Mesenchymal stem cell (in vitro differentiated cells and primary cell): ENCODE results near the gene CASS4.

ENCODE experiments used
- DNase-seq: peaks from one replicate; pipeline ENCODE4 v3.0.0-alpha.2; 2013
- H2AFZ ChIP-seq: one replicate; pipeline ENCODE4 v1.6.1; 2013; ENCODE audit warnings: low read depth, mild to moderate bottlenecking, control low read depth, inconsistent platforms, low read length, moderate library complexity
- H2AK5ac ChIP-seq: 2 replicates; pipeline ENCODE4 v1.6.1; 2013; ENCODE audit warnings: low read length, moderate library complexity, mild to moderate bottlenecking, inconsistent platforms; ENCODE audit not compliant: severe bottlenecking
- H2BK120ac ChIP-seq: one replicate; pipeline ENCODE4 v1.6.1; 2013; ENCODE audit warnings: low read depth, mild to moderate bottlenecking, inconsistent platforms, low read length, moderate library complexity
- H2BK12ac ChIP-seq, 2 experiments: one replicate each; pipeline ENCODE4 v1.6.1; 2013; ENCODE audit warnings: inconsistent platforms in 2 of 2, low read length in 2 of 2, mild to moderate bottlenecking in 2 of 2, moderate library complexity in 2 of 2, control low read depth in 1 of 2
- H2BK15ac ChIP-seq: one replicate; pipeline ENCODE4 v1.6.1; 2013; ENCODE audit warnings: mild to moderate bottlenecking, low read depth, inconsistent platforms; ENCODE audit not compliant: poor library complexity, severe bottlenecking
- H2BK5ac ChIP-seq: 2 replicates; pipeline ENCODE4 v1.6.1; 2013; ENCODE audit warnings: low read depth, mild to moderate bottlenecking, low read length, control low read depth, inconsistent platforms; ENCODE audit not compliant: poor library complexity, severe bottlenecking
- H3K14ac ChIP-seq, 2 experiments: one replicate each; pipeline ENCODE4 v1.6.1; 2013; ENCODE audit warnings: inconsistent platforms in 2 of 2, low read length in 2 of 2, control low read depth in 1 of 2, mild to moderate bottlenecking in 1 of 2, moderate library complexity in 1 of 2
- H3K18ac ChIP-seq, 2 experiments: one replicate each; pipeline ENCODE4 v1.6.1; 2013; ENCODE audit warnings: inconsistent platforms in 2 of 2, low read length in 2 of 2, control low read depth in 1 of 2, low read depth in 1 of 2, mild to moderate bottlenecking in 1 of 2
- H3K23ac ChIP-seq, 2 experiments: one replicate each; pipeline ENCODE4 v1.6.1; 2013; ENCODE audit warnings: inconsistent platforms in 2 of 2, low read length in 2 of 2, mild to moderate bottlenecking in 2 of 2, moderate library complexity in 2 of 2, control low read depth in 1 of 2
- H3K27ac ChIP-seq: 2 replicates; pipeline ENCODE4 v1.5.1; 2013; ENCODE audit warnings: mild to moderate bottlenecking, moderate library complexity, low read length, control low read depth, inconsistent platforms; ENCODE audit not compliant: poor library complexity, severe bottlenecking
- H3K27me3 ChIP-seq, 2 experiments: 2 replicates each; pipeline versions ENCODE4 v1.6.1 to v1.7.0; 2013; ENCODE audit warnings: low read length in 2 of 2, mild to moderate bottlenecking in 2 of 2, moderate library complexity in 2 of 2, control low read depth in 1 of 2, inconsistent platforms in 1 of 2; ENCODE audit not compliant: control insufficient read depth in 1 of 2, insufficient read depth in 1 of 2
- H3K36me3 ChIP-seq, 2 experiments: 2 replicates each; pipeline versions ENCODE4 v1.6.1 to v1.7.0; 2013; ENCODE audit warnings: low read length in 2 of 2, control low read depth in 1 of 2, inconsistent platforms in 1 of 2, low read depth in 1 of 2, mild to moderate bottlenecking in 1 of 2; ENCODE audit not compliant: insufficient read depth in 2 of 2, control insufficient read depth in 1 of 2
- H3K4ac ChIP-seq, 2 experiments: one replicate each; pipeline ENCODE4 v1.6.1; 2013; ENCODE audit warnings: inconsistent platforms in 2 of 2, low read length in 2 of 2, mild to moderate bottlenecking in 2 of 2, moderate library complexity in 2 of 2, control low read depth in 1 of 2, low read depth in 1 of 2
- H3K4me1 ChIP-seq: 2 replicates; pipeline ENCODE4 v1.6.1; 2013; ENCODE audit warnings: low read depth, low read length, control low read depth; ENCODE audit not compliant: control insufficient read depth, insufficient read depth
- H3K4me2 ChIP-seq: 2 replicates; pipeline ENCODE4 v1.6.1; 2013; ENCODE audit warnings: low read length, mild to moderate bottlenecking, inconsistent platforms; ENCODE audit not compliant: poor library complexity, severe bottlenecking
- H3K4me3 ChIP-seq, 2 experiments: 2 replicates each; pipeline versions ENCODE4 v1.5.1 to v1.7.0; 2013; ENCODE audit warnings: low read length in 2 of 2, mild to moderate bottlenecking in 2 of 2, control low read depth in 1 of 2, low read depth in 1 of 2; ENCODE audit not compliant: insufficient read depth in 1 of 2
- H3K79me1 ChIP-seq: replicated peaks from 2 replicates; pipeline ENCODE4 v1.6.1; 2013; ENCODE audit warnings: mild to moderate bottlenecking, control low read depth, low read length, inconsistent platforms; ENCODE audit not compliant: poor library complexity, severe bottlenecking
- H3K9ac ChIP-seq: 2 replicates; pipeline ENCODE4 v1.7.0; 2013; ENCODE audit warnings: mild to moderate bottlenecking, low read length, moderate library complexity
- H3K9me3 ChIP-seq: 2 replicates; pipeline ENCODE4 v1.7.0; 2013; ENCODE audit warnings: mild to moderate bottlenecking, low read length; ENCODE audit not compliant: control insufficient read depth
- H4K8ac ChIP-seq: one replicate; pipeline ENCODE4 v1.6.1; 2013; ENCODE audit warnings: inconsistent platforms, mild to moderate bottlenecking, low read length, moderate library complexity
- H4K91ac ChIP-seq: one replicate; pipeline ENCODE4 v1.6.1; 2013; ENCODE audit warnings: mild to moderate bottlenecking, low read length, inconsistent platforms
- WGBS: methylation state at CpG from one replicate; pipeline ENCODE4 v1.1.7; 2013; ENCODE audit warnings: mixed read lengths; 5-methylcytosine and 5-hydroxymethylcytosine counted together

CASS4 gene

GRCh38 chr20:56391037-56391436, 21.0 kb upstream of the CASS4 start:
- Histone ChIP-seq H4K8ac (no peak overlapping the region), H3K18ac (no peak overlapping the region), H2BK12ac (no peak overlapping the region), H3K27ac (no peak overlapping the region), H3K4me1 (peaks cover 3% of the 10 kb centered on the region), H2AFZ (no peak overlapping the region), H3K4ac (no peak overlapping the region), H3K4me2 (peak overlapping the region; percentile 84), H2BK15ac (no peak overlapping the region), H3K27me3 (no peaks in the 10 kb centered on the region), H4K91ac (no peak overlapping the region), H3K9me3 (no peaks in the 10 kb centered on the region), H2AK5ac (no peak overlapping the region), H2BK5ac (no peak overlapping the region), H3K79me1 (peaks cover 26% of the 10 kb centered on the region), H3K23ac (no peak overlapping the region), H2BK120ac (no peak overlapping the region), H3K4me3 (peak overlapping the region in 1 of 2 experiments; percentile 96), H3K9ac (peak overlapping the region; percentile 97), H3K36me3 (peaks cover 16 to 31% of the 10 kb centered on the region in 2 experiments), H3K14ac (no peak overlapping the region)
- DNase-seq = no peak
- WGBS = 21% methylated on average over 10 of the region's 10 CpGs

- WGBS = 1% methylated on average over 29 of the region's 29 CpGs
- no peak overlapping the region for H2AK5ac ChIP-seq
- H3K9me3 ChIP-seq = no peaks in the 10 kb centered on the region
- no peak overlapping the region for H2BK120ac ChIP-seq
- H3K23ac ChIP-seq = no peak overlapping the region
- no peak overlapping the region for H3K18ac ChIP-seq
- no peaks in the 10 kb centered on the region for H3K27me3 ChIP-seq
- no peak overlapping the region for H2BK12ac ChIP-seq
- peaks cover 3% of the 10 kb centered on the region for H3K4me1 ChIP-seq
- no peak overlapping the region for H3K4ac ChIP-seq
- H3K79me1 ChIP-seq = peaks cover 23% of the 10 kb centered on the region
- H3K4me2 ChIP-seq = peak overlapping the region; percentile 84
- peak overlapping the region; percentile 5 for H4K91ac ChIP-seq
- no peak overlapping the region for H4K8ac ChIP-seq
- H3K9ac ChIP-seq = peak overlapping the region; percentile 97
- no peak overlapping the region for H2BK5ac ChIP-seq
- peak overlapping the region; percentile 15 for H3K27ac ChIP-seq
- H2AFZ ChIP-seq = peak overlapping the region; percentile 39
- H3K36me3 ChIP-seq = peaks cover 13 to 32% of the 10 kb centered on the region in 2 experiments
- DNase-seq = peak; percentile 42
- no peak overlapping the region for H2BK15ac ChIP-seq
- no peak overlapping the region for H3K14ac ChIP-seq
- peak overlapping the region; percentile 69 to 96 for H3K4me3 ChIP-seq
Observed at GRCh38 chr20:56391596-56392131, 20.4 kb upstream of the CASS4 start.

DNA sequence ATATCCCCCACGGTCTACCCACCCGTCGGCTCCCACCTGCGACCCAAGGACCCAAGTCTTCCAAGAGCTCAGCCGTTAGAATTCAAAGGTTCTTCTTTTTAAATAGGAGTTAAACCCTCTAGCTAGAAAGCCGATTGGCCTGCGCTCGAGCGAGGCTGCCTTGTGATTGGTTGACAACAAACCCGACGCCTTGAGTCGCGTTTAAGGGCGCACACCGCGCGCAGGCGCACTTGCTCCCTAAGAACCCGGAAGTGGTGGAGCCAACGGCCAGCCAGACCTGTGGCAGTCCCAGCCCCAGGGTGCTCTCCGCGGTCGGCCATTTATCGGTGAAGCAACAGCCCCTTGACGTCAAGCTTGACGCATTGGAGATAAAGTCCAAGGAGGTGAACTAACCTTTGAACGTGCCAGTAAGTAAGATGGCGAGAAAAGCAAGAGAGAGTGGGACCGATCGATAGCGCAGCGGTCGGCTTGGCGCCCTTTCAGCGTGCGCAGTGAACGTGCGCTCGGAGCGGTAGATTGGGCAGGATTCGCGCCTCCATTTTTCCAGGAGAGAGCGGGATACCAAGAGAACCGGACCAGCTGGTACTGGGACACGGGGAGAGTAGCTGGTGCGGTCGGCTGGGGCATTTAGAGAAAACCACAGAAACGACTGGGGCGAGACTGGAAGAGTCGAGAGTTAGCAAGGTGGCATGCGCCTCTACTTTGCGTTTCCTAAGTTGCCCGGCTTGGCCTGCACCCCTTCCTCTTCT, 19.8 kb upstream of the CASS4 start, which contains the start of the genes AURKA and CSTF1:
Gene AURKA, minus strand, starts transcription at position 84 of the 749 bp plus-strand sequence. CDS start 4,018 bp downstream, outside the sequence.
Gene CSTF1, plus strand, starts transcription at position 514 of the 749 bp plus-strand sequence. CDS start 2,908 bp downstream, outside the sequence.
- Histone ChIP-seq H4K91ac (peak within 1 kb of the TSS; percentile 5), H2BK120ac (no peak within 1 kb of the TSS), H3K14ac (peak within 1 kb of the TSS in 1 of 2 experiments; percentile 79), H2BK5ac (peak within 1 kb of the TSS; percentile 46), H2AK5ac (no peak within 1 kb of the TSS), H2AFZ (peak within 1 kb of the TSS; percentile 39), H4K8ac (peak within 1 kb of the TSS; percentile 74), H2BK12ac (no peak within 1 kb of the TSS), H3K79me1 (peaks cover 27% of the 10 kb centered on the region), H3K4me3 (peak within 1 kb of the TSS; percentile 78 to 96), H3K4me2 (peak within 1 kb of the TSS; percentile 84), H3K36me3 (peaks cover 19 to 38% of the 10 kb centered on the region in 2 experiments), H3K4ac (peak within 1 kb of the TSS; percentile 57 to 86), H3K9me3 (no peaks in the 10 kb centered on the region), H3K9ac (peak within 1 kb of the TSS; percentile 97), H3K27me3 (no peaks in the 10 kb centered on the region), H3K27ac (peak within 1 kb of the TSS; percentile 91), H2BK15ac (no peak within 1 kb of the TSS), H3K18ac (peak within 1 kb of the TSS; percentile 26 to 95), H3K23ac (no peak within 1 kb of the TSS), H3K4me1 (peaks cover 3% of the 10 kb centered on the region)
- peak; percentile 100 for DNase-seq
- under 1% methylated on average over 53 of the region's 53 CpGs for WGBS

DNA sequence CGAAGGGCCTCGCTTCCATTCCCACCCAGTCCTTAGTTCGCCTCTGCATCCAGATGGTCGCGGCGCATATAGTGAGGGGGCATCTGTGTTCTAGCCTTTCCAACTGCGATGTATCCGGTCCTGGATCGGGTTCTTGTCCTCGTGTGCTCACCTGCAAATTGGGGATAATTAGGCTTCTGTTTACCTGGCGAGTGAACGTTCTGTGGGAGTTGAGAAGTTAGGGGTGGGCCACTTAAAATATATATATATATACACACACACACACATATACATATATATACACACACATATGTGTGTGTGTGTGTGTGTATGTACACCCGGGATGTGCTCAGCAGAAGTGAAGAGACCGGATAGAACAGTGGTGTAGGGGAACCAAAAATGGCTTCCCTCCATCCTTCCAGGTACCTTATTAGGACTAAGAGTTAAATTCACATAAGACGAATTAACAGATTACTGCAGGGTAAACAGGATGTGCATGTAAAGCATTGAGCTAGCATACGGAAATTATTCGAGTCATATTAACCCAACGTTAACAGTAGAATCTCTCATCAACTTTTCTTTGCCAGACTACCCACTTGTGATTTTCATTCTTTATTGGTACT, 19.1 kb upstream of the CASS4 start:
- H3K36me3 ChIP-seq = peaks cover 21 to 39% of the 10 kb centered on the region in 2 experiments
- H3K27ac ChIP-seq = peak overlapping the region; percentile 91
- H3K79me1 ChIP-seq = peaks cover 29% of the 10 kb centered on the region
- 19% methylated on average over 8 of the region's 18 CpGs for WGBS
- H3K9ac ChIP-seq = peak overlapping the region; percentile 97
- H2BK15ac ChIP-seq = no peak overlapping the region
- DNase-seq = peak; percentile 16
- peak overlapping the region; percentile 78 to 96 for H3K4me3 ChIP-seq
- H3K4ac ChIP-seq = peak overlapping the region; percentile 57 to 86
- no peak overlapping the region for H2BK12ac ChIP-seq
- no peak overlapping the region for H2AFZ ChIP-seq
- no peak overlapping the region for H2AK5ac ChIP-seq
- peaks cover 3% of the 10 kb centered on the region for H3K4me1 ChIP-seq
- H2BK120ac ChIP-seq = no peak overlapping the region
- no peaks in the 10 kb centered on the region for H3K27me3 ChIP-seq
- H4K91ac ChIP-seq = no peak overlapping the region
- no peak overlapping the region for H3K23ac ChIP-seq
- H3K9me3 ChIP-seq = no peaks in the 10 kb centered on the region
- H3K18ac ChIP-seq = peak overlapping the region; percentile 26 to 95
- H4K8ac ChIP-seq = peak overlapping the region; percentile 74
- H2BK5ac ChIP-seq = no peak overlapping the region
- H3K14ac ChIP-seq = peak overlapping the region in 1 of 2 experiments; percentile 79
- H3K4me2 ChIP-seq = peak overlapping the region; percentile 63
